PC-9 (cell line): ENCODE results near the gene TBCE.

Source experiments
- EZH2 ChIP-seq: fragments of 200-600 bp; sonication (generic); IDR thresholded peaks from 2 replicates; pipeline ENCODE4 v1.8.0; 2017; ENCODE audit warnings: antibody characterized with exemption, low read depth
- TF ChIP-seq, protein P1 (sequence below): fragments of 200-600 bp; sonication (generic); conservative IDR thresholded peaks from 2 replicates; pipeline ENCODE4 v1.6.1; 2017; ENCODE audit warnings: mixed run types, antibody characterized with exemption, mild to moderate bottlenecking, moderate library complexity

DNA sequence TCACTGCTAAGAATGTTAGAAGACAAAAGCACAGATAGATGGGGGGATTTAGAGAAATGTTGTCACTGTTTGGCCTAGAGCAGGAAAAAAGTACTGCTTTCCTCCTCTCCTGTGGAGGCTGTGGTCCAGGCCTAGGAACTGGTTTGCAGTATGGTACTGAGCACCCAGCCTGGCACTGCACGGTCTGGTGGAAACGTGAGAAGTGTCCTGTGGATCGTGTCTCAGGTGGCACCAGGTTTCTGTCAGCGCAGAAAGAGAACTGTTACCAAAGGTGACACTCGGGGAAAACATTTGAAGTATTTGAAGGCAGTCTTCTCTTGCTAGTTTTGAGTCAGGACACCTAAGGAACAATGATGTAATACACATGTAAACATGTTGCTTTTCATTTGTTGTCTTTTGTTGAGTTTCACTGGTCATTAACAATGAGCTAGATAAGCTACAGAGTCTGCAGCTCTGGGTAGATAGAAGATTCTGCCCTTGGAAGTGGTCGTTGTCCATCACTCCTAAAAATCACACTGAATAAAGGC is 74.0 kb downstream of the TBCE start:
- TF ChIP-seq, protein P1, sequence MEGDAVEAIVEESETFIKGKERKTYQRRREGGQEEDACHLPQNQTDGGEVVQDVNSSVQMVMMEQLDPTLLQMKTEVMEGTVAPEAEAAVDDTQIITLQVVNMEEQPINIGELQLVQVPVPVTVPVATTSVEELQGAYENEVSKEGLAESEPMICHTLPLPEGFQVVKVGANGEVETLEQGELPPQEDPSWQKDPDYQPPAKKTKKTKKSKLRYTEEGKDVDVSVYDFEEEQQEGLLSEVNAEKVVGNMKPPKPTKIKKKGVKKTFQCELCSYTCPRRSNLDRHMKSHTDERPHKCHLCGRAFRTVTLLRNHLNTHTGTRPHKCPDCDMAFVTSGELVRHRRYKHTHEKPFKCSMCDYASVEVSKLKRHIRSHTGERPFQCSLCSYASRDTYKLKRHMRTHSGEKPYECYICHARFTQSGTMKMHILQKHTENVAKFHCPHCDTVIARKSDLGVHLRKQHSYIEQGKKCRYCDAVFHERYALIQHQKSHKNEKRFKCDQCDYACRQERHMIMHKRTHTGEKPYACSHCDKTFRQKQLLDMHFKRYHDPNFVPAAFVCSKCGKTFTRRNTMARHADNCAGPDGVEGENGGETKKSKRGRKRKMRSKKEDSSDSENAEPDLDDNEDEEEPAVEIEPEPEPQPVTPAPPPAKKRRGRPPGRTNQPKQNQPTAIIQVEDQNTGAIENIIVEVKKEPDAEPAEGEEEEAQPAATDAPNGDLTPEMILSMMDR = no peak
- no peak for TF ChIP-seq EZH2
